Transverse colon (tissue), 4 donors: ENCODE measurements around the gene BCAS4. TPM values are rescaled to one million over a fixed set of nuclear protein-coding genes. Genes with fewer than 3 reads are reported as not detected.

Experiments used
- DNase-seq: peaks from one replicate; pipeline ENCODE4 v3.0.0-alpha.2; 2019
- H3K27ac ChIP-seq, 4 donors: fragments of 200-600 bp; sonication (generic); 2 replicates each; pipeline ENCODE4 v1.5.1; 2016 to 2018; ENCODE audit warnings: inconsistent platforms in 4 of 4
- H3K27me3 ChIP-seq: fragments of 200-600 bp; sonication (generic); 2 replicates; pipeline ENCODE4 v1.5.1; 2017; ENCODE audit warnings: inconsistent platforms
- H3K36me3 ChIP-seq, 4 donors: fragments of 200-600 bp; sonication (generic); 2 replicates each; pipeline ENCODE4 v1.5.1; 2017 to 2019; ENCODE audit warnings: inconsistent platforms in 4 of 4
- H3K4me1 ChIP-seq, 4 donors: fragments of 200-600 bp; sonication (generic); 2 replicates each; pipeline ENCODE4 v1.5.1; 2017 to 2020; ENCODE audit warnings: inconsistent platforms in 4 of 4
- H3K4me3 ChIP-seq, 4 donors: fragments of 200-600 bp; sonication (generic); 1 replicate in 1 of 4; 2 replicates in 3 of 4; pipeline versions ENCODE4 v1.5.1 to v1.6.1; 2017 to 2019; ENCODE audit warnings: inconsistent platforms in 4 of 4
- H3K9me3 ChIP-seq, 2 donors: fragments of 200-600 bp; sonication (generic); 2 replicates each; pipeline ENCODE4 v1.5.1; 2017 to 2019; ENCODE audit warnings: inconsistent platforms in 2 of 2
- EP300 ChIP-seq: sonication (generic); formaldehyde crosslinking; IDR thresholded peaks from one replicate; pipeline ENCODE4 v1.6.1; 2017; ENCODE audit warnings: antibody characterized with exemption, low read depth
- POLR2A ChIP-seq: fragments of 450-650 bp; IDR thresholded peaks from one replicate; pipeline ENCODE4 v1.6.1; 2016; ENCODE audit warnings: antibody characterized with exemption, mild to moderate bottlenecking, moderate library complexity
- POLR2AphosphoS5 ChIP-seq, 3 donors: sonication (generic); formaldehyde crosslinking; IDR thresholded peaks; one replicate each; pipeline ENCODE4 v1.6.1; 2016; ENCODE audit warnings: antibody characterized with exemption in 3 of 3
- WGBS, 2 donors: methylation state at CpG; one replicate each; pipeline ENCODE4 v1.1.5; 2018; ENCODE audit warnings: low coverage in 1 of 2; 5-methylcytosine and 5-hydroxymethylcytosine counted together
- in situ Hi-C, 4 donors: fragments of 200-750 bp; cut with MboI; loops; one replicate each; pipeline versions ENCODE4 v1.15.0 to v1.15.1; 2017; ENCODE audit warnings: low sequenced_read_pairs in 3 of 4, low pct_ligation_motif_present in 1 of 4, low pct_unique_long_range_greater_than_20kb in 1 of 4
- intact Hi-C: fragments of 100-400 bp; cut with DNase I; formaldehyde crosslinking; loops from one replicate; pipeline ENCODE4 v1.15.1; 2023; ENCODE audit warnings: low total_unique reads
- total RNA-seq, 4 donors: library from RNA; depleted of rRNA; stranded (reverse); fragments of >200 nt; gene quantifications; one replicate each; pipeline ENCODE4 v1.1.0, GENCODE V29; 2016
- TF ChIP-seq, protein P1 (sequence below), 5 experiments: fragments of 200-600 bp in 3 of 5; fragments of 450-650 bp in 2 of 5; sonication (generic) in 3 of 5; IDR thresholded peaks; 1 replicate in 2 of 5; 2 replicates in 3 of 5; pipeline ENCODE4 v1.5.1; 2016 to 2017; ENCODE audit warnings: antibody characterized with exemption in 5 of 5, inconsistent platforms in 3 of 5, mild to moderate bottlenecking in 2 of 5, moderate library complexity in 1 of 5

BCAS4 gene
- total RNA-seq, 4 donors from 2014 or later: 3.3 to 16.5 (median 4.0) TPM; not detected in 1

DNA sequence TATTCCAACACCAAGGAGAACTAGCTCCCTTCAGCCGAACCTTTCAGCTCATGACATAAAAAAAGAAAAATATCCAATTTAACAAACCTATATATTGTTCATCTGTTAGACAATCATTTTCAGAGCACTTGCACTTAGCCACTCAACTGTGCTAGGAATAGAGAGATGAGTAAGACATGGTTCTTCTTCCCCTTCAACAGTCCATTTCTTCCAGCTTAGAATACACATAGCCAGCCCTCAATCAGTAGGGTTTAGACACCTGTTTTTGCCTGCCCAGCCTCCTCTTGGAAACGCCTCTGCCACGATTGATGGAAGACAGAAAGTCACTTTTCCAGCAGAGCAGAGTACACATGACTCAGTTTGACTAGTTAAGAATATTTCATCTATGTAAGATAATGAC is 114.6 kb downstream of the BCAS4 start:
- TF ChIP-seq EP300: no peak
- TF ChIP-seq, protein P1, sequence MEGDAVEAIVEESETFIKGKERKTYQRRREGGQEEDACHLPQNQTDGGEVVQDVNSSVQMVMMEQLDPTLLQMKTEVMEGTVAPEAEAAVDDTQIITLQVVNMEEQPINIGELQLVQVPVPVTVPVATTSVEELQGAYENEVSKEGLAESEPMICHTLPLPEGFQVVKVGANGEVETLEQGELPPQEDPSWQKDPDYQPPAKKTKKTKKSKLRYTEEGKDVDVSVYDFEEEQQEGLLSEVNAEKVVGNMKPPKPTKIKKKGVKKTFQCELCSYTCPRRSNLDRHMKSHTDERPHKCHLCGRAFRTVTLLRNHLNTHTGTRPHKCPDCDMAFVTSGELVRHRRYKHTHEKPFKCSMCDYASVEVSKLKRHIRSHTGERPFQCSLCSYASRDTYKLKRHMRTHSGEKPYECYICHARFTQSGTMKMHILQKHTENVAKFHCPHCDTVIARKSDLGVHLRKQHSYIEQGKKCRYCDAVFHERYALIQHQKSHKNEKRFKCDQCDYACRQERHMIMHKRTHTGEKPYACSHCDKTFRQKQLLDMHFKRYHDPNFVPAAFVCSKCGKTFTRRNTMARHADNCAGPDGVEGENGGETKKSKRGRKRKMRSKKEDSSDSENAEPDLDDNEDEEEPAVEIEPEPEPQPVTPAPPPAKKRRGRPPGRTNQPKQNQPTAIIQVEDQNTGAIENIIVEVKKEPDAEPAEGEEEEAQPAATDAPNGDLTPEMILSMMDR (IDR thresholded peaks at IDR 0.05): no peak
- TF ChIP-seq POLR2A: no peak
- TF ChIP-seq POLR2AphosphoS5 (IDR thresholded peaks at IDR 0.05): no peak
- Histone ChIP-seq H3K4me1 (peaks cover 0 to 37% (median 2%) of the 10 kb centered on the region in 4 donors), H3K4me3 (no peak overlapping the region), H3K9me3 (no peaks in the 10 kb centered on the region), H3K27ac (no peak overlapping the region), H3K36me3 (no peaks in the 10 kb centered on the region), H3K27me3 (no peaks in the 10 kb centered on the region)
- intact Hi-C loops (no loop called here), in situ Hi-C loops (no loop called here)
- DNase-seq: no peak
- 83 to 93% methylated on average over 3 of the region's 3 CpGs for WGBS, 2 donors

DNA sequence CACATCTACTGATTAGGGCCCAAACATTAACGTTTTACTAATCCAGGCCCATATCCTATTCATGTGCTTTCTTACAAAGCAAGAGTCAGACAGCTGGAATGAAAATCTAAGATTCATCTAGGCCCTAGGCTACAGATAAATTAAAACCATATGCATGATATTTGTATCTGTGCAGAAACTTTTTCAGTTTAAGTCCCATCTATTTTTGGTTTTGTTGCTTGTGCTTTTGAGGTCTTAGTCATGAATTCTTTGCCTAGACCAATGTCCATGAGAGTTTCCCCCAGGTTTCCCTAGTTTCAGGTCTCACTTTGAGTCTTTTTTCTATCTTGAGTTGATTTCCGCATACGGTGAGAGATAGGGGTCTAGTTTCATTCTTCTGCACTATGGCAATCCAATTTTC is 116.2 kb downstream of the BCAS4 start:
- TF ChIP-seq, protein P1 (IDR thresholded peaks at IDR 0.05): no peak
- no peak for TF ChIP-seq POLR2A
- no peak for TF ChIP-seq POLR2AphosphoS5 (IDR thresholded peaks at IDR 0.05)
- no peak for TF ChIP-seq EP300
- Histone ChIP-seq H3K36me3 (no peaks in the 10 kb centered on the region), H3K27me3 (no peaks in the 10 kb centered on the region), H3K4me1 (peaks cover 5 to 46% (median 16%) of the 10 kb centered on the region in 4 donors), H3K4me3 (no peak overlapping the region), H3K27ac (no peak overlapping the region), H3K9me3 (no peaks in the 10 kb centered on the region)
- in situ Hi-C loops: no loop called here
- WGBS, 2 donors: 70 to 75% methylated on average over 3 of the region's 3 CpGs
- intact Hi-C loops: no loop called here
- no peak for DNase-seq

GRCh38 chr20:50911716-50912115 is 116.9 kb downstream of the BCAS4 start:
- no peak for DNase-seq
- intact Hi-C loops (no loop called here), in situ Hi-C loops (no loop called here)
- Histone ChIP-seq H3K4me3 (no peak overlapping the region), H3K27me3 (no peaks in the 10 kb centered on the region), H3K36me3 (no peaks in the 10 kb centered on the region), H3K27ac (no peak overlapping the region), H3K9me3 (no peaks in the 10 kb centered on the region), H3K4me1 (peaks cover 12 to 53% (median 23%) of the 10 kb centered on the region in 4 donors)
- 46 to 57% methylated on average over 1 of the region's 1 CpG for WGBS, 2 donors
- TF ChIP-seq EP300: no peak
- TF ChIP-seq POLR2AphosphoS5 (IDR thresholded peaks at IDR 0.05): no peak
- TF ChIP-seq, protein P1 (IDR thresholded peaks at IDR 0.05): no peak
- TF ChIP-seq POLR2A: no peak

DNA sequence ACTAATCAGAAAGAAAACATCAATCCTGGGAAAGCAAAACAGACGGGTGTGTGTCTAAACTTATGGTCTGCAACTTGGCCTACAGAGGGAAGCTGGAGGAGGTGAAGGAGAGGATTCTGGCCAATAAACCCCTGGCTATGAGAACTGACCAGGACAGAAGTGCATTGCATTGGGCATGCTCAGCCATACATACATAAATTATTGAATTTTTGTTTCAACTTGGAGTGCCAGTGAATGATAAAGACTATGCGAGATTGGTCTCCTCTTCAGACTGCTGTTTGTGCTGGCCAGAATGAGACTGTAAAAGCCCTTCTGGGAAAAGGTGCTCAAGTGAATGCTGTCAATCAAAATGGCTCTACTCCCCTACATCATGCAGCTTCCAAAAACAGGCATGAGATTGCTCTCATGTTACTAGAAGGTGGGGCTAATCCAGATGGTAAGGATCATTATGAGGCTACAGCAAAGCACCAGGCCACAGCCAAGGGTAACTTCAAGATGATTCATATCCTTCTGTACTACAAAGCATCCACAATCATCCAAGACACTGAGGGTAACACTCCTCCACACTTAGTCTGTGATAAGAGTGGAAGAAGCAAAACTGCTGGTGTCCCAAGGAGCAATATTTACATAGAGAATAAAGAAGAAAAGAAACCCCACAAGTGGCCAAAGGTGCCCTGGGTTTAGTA is 119.0 kb downstream of the BCAS4 start:
- H3K4me1 ChIP-seq: peaks cover 19 to 71% (median 35%) of the 10 kb centered on the region in 4 donors
- H3K27me3 ChIP-seq: no peaks in the 10 kb centered on the region
- no peak for DNase-seq
- no peak overlapping the region for H3K27ac ChIP-seq
- in situ Hi-C loops: no loop called here
- no peak overlapping the region for H3K4me3 ChIP-seq
- no peaks in the 10 kb centered on the region for H3K9me3 ChIP-seq
- TF ChIP-seq POLR2A: no peak
- TF ChIP-seq EP300: no peak
- no peak for TF ChIP-seq POLR2AphosphoS5 (IDR thresholded peaks at IDR 0.05)
- TF ChIP-seq, protein P1 (IDR thresholded peaks at IDR 0.05): no peak
- intact Hi-C loops: no loop called here
- WGBS, 2 donors: 50 to 58% methylated on average over 1 to 2 of the region's 2 CpGs
- H3K36me3 ChIP-seq: no peaks in the 10 kb centered on the region
